IPS DF 4.7 (cell line): Measurements from ENCODE around the gene PIMREG.

Source experiments
- DNase-seq: peaks from one replicate; pipeline ENCODE4 v3.0.0-alpha.2; 2013; ENCODE audit warnings: low spot score; ENCODE audit errors: extremely low read depth

PIMREG gene

GRCh38 chr17:6498356-6498755 is 54.1 kb downstream of the PIMREG start:
- no peak for DNase-seq

- no peak for DNase-seq
Observed at GRCh38 chr17:6498901-6499540, 54.8 kb downstream of the PIMREG start.
